HEK293T (cell line): ENCODE measurements around the gene FHIT.

Experiments used
- ARNT ChIP-seq: fragments of 450-650 bp; IDR thresholded peaks from 2 replicates; pipeline ENCODE4 v1.6.1; 2017; ENCODE audit warnings: mild to moderate bottlenecking
- BHLHE40 ChIP-seq: fragments of 450-650 bp; IDR thresholded peaks from 2 replicates; pipeline ENCODE4 v1.6.1; 2016; ENCODE audit warnings: mild to moderate bottlenecking, moderate library complexity, borderline replicate concordance
- CTBP1 ChIP-seq: fragments of 450-650 bp; IDR thresholded peaks from 2 replicates; pipeline ENCODE4 v1.6.1; 2016; ENCODE audit warnings: borderline replicate concordance
- ELF4 ChIP-seq: fragments of 450-650 bp; IDR thresholded peaks from 2 replicates; pipeline ENCODE4 v1.6.1; 2017; ENCODE audit warnings: antibody characterized with exemption
- FOXK2 ChIP-seq: fragments of 450-650 bp; IDR thresholded peaks from 2 replicates; pipeline ENCODE4 v1.6.1; 2016; ENCODE audit warnings: mild to moderate bottlenecking
- FOXM1 ChIP-seq: fragments of 450-650 bp; IDR thresholded peaks from 2 replicates; pipeline ENCODE4 v1.6.1; 2017; ENCODE audit warnings: mild to moderate bottlenecking, borderline replicate concordance
- HDGF ChIP-seq: fragments of 450-650 bp; IDR thresholded peaks from 2 replicates; pipeline ENCODE4 v1.6.1; 2017; ENCODE audit warnings: antibody characterized with exemption, borderline replicate concordance
- NFRKB ChIP-seq: fragments of 450-650 bp; IDR thresholded peaks from 2 replicates; pipeline ENCODE4 v1.6.1; 2016; ENCODE audit warnings: mild to moderate bottlenecking, moderate library complexity
- SUZ12 ChIP-seq: fragments of 450-650 bp; IDR thresholded peaks from 2 replicates; pipeline ENCODE4 v1.6.1; 2016; ENCODE audit warnings: mild to moderate bottlenecking

DNA sequence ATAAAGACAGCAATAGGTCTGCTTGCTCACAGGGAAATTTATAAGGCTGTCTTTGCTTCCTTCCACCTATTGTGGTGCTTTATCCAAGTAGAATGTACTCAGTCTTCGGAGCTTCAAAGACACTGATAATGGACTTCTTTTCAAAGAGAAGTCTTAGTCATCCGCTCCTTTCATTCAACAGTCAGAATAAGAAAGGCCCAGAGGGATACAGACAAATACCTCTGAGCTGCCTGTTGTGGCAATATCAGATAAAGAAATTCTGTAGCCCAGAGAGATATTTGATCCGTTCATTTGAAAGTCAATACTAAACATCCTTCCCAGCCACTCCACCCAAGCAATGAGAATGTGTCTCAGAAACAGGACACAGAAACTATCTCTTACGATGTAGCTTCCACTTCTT is 110.0 kb downstream of the FHIT start:
- no peak for TF ChIP-seq FOXK2
- no peak for TF ChIP-seq ELF4
- TF ChIP-seq BHLHE40: no peak
- TF ChIP-seq FOXM1: no peak
- no peak for TF ChIP-seq ARNT
- TF ChIP-seq SUZ12: no peak
- TF ChIP-seq CTBP1: no peak
- no peak for TF ChIP-seq NFRKB
- TF ChIP-seq HDGF: no peak
